HG02588 (cell line): ENCODE measurements around the gene WDR73.
A peak's percentile ranks its signal among the peaks of the same experiment; 100 is the strongest.
"Not testable (repeated sequence)": the region's sequence is repeated elsewhere in the genome, so short reads cannot be mapped to it uniquely, and the experiment has no call there.

Source experiments
- ATAC-seq: cut with Tn5 transposase; IDR thresholded peaks from one replicate; pipeline ENCODE4 v1.9.1; 2021; ENCODE audit warnings: mild to moderate bottlenecking, moderate library complexity; ENCODE audit not compliant: unreplicated experiment

The WDR73 gene

DNA sequence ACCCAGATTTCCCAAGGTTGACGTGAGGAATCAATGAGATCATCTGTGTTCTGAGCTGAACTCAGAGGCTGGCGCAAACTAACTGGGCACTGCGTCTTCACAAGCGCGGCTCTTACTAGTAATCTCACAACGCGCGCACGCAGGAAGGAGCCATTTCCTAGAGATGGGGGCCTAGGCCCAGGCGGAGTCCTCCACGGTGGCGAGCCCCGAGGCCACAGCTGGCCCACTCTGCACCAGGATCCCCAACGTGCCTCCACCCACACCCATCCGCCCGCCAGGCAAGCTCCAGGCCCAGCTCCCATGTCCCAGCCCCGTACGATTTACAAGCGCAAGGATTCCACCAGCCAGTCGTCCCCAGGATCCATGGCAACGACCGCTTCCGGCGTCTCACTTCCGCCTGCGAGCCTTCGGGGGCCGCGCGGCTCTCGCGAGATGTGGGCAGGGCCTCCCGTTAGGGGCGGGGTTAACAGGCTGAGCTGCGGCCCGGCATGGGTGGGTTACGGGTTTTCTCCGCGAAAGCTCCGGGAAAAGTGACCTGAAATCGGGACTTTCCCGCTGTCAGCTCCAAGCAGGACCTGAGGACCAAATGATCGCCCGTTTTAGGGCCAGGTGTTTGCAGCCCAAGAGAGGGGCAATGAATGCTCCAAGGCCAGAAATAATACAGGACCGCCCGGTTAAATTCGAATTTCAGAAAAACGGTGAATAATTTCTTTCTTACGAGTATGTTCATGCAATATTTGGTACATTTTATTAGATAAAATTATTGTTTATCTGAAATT is at the start of gene WDR73:
Gene WDR73, minus strand, starts transcription at position 374 of the 779 bp plus-strand sequence. Its CDS starts 9 bp downstream, at position 365.
- ATAC-seq = peak; percentile 82

DNA sequence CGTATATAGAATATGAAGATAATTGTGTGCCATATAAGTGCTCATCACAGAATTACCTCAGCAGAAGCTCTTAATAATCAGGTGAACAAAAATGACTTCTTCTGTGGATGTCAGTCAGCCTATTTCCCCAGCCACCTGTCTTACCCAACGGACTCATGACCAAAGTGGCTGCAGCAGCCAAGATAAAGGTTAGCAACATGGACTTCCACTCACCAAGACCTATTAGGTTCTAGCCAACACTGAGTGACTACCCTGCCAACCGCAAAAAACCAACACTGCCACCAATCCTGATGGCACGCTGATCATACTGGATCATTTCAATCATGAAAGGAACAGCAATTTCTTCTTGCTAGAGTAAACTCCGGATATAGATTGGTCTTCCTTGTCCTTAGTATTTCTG is 49.7 kb upstream of the WDR73 start:
- ATAC-seq = no peak

DNA sequence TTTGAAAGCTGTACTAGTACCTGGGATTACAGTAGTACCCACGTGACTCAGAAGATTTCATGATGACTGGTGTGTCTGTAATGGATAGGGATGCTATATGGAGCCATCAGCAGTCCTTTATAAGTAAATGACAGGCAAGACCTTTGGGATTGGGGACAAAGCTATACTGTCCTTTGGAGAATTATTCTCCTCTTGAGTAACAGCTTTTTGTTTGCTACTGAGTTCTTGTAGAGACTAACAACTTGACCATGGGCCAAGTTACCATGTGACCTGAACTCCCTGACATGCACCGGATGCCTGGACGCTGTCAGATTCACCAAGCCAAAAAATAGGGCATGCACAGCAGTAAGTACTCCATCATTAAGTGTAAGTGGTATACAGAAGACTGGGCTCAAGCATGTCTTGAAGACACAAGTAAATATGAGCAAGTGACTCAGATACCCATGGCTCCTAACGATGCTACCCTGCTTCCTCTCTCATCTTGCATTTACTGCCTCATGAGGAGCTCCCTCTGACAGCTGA is 48.9 kb upstream of the WDR73 start:
- ATAC-seq = no peak

DNA sequence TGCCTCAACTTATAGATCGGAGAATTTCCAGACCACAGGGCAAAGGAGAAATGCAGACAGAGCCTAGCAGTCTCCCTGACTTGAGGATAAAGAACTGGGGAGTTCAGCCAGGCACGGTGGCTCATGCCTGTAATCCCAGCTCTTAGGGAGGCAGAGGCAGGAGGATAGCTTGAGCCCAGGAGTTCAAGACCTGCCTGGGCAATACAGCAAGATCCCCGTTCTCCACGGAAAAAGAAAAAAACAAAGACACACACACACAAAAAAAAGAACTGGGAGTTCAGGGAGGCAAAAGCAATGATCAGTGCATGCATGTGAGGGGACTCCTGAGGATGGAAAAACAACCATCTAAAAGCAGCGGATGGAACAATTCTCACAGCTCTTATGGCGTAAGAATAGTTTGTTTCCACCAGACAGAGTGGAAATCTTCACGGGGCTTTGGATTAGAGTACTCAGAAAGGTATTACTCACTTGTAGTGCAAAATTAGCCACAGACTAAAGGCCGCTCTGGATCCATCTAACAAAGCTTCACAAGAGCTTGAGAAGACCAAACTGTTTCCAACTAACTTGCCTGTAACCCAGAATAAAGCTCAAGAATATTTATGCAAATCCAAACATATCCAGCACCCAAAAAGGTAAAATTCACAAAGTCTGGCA is 45.6 kb upstream of the WDR73 start:
- no peak for ATAC-seq

DNA sequence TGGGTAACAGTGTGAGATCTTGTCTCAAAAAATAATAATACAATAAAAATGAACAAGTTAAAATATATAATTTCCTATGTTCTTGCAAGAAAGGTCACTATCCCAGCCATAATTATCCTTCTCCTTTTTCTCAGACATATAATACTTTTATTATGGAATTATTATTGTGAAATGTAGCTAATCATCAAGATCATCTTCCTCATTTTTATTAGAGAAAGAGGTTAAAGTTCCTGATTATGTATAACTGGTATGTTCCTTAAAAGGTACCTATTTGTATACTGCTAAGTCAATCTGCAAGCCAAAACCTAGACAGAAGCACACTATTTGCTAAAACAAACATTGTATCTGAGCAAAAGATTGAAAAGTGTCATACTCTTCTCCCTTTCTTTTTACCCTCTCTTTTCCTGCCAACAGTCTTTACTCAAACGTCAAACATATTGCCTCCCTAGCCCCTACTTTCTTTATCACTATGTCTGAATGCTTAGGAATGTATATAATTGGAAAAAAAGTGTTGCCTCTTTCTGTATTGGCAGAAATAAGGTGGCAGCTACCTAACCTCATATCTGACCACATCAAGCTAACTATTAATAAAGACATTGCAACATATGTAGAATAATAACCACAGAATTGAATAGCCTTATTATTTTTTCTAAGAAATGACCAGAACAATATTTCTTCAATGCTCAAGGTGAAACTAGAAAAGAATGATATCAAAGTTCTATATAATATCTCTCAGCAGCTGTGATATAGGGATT is 43.3 kb upstream of the WDR73 start:
- ATAC-seq = no peak

DNA sequence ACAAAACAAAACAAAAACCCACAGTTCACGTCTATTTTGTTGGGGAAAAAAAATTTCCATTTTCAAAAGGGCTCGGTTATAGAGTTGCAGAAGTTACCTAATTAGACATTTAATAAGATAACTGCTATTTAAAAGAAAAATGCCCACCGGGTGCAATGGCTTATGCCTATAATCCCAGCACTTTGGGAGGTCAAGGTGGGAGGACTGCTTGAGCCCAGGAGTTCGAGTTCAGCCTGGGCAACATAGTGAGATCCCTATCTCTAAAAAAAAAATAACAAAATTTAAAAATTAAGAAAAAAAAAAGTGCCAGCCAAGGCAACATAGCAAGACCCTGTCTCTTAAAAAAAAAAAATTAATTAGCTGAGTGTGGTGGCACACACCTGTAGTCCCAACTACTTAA is 42.7 kb upstream of the WDR73 start:
- no peak for ATAC-seq

DNA sequence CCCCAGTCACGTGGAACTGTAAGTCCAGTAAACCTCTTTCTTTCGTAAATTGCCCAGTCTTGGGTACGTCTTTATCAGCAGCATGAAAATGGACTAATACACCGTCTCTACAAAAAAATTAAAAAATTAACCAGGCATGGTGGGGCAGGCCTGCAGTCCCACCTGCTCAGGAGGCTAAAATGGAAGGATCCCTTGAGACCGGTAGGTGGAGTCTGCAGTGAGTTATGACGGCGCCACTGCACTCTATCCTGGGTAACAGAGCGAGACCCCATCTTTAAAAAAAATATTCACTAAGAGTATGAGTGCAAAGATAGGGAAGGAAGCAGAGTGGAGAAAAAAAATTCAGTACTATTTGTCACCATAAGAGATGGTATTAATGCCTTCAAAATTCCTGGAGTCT is 36.3 kb upstream of the WDR73 start:
- ATAC-seq = no peak

DNA sequence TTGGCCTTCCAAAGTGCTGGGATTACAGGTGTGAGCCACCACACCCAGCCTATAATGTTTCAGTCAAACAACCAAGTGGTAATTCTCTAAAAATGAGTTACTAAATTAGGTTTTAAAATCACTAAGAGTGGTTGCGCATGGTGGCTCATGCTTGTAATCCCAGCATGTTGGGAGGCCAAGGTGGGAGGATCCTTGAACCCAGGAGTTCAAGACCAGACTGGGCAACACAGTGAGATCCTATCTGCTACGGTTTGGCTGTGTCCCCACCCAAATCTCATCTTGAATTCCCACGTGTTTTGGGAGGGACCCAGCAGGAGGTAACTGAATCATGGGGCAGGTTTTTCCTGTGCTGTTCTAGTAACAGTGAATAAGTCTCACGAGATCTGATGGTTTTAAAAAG is 35.8 kb upstream of the WDR73 start:
- ATAC-seq = no peak

DNA sequence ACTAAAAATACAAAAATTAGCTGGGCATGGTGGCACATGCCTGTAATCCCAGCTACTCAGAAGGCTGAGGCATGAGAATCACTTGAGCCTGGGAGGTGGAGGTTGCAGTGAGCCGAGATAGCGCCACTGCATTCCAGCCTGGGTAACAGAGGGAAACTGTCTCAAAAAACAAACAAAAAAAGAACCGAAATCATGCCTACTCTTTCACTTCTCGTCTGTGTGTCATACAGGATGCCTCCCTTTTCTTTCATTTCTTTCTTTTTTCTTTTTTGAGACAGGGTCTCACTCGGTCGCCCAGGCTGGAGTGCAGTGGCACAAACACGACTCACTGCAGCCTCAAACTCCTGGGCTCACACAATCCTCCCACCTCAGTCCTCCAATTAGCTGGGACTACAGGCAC is 32.4 kb upstream of the WDR73 start:
- not testable (repeated sequence) for ATAC-seq

DNA sequence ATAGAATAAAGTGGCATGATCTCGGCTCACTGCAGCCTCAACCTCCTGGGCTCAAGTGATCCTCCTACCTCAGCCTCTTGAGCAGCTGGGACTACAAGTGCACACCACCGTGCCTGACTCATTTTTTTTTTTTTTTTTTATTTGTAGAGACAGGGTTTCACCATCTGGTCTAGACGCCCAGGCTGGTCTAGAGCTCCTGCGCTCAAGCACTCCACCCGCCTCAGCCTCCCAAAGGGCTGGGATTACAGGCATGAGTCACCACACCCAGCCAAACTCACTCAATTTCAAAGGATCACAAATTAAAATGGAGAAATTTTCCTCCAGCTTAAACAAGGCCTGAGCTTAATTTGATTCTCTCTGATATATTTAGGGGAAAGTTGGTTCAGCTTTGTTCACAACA is 31.2 kb upstream of the WDR73 start:
- ATAC-seq = no peak

DNA sequence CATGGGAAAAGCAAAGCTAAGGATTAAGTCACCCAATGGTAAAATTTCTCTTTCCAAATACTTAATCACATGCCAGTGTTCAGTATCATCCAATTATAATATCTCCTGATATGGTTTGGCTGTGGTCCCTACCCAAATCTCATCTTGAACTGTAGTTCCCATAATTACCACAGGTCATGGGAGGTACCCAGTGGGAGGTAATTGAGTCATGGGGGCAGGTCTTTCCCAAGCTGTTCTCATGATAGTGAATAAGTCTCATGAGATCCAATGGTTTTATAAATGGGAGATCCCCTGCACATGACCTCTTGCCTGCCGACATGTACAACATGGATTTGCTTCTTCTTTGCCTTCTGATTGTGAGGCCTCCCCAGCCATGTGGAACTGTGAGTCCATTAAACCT is 30.0 kb upstream of the WDR73 start:
- no peak for ATAC-seq

DNA sequence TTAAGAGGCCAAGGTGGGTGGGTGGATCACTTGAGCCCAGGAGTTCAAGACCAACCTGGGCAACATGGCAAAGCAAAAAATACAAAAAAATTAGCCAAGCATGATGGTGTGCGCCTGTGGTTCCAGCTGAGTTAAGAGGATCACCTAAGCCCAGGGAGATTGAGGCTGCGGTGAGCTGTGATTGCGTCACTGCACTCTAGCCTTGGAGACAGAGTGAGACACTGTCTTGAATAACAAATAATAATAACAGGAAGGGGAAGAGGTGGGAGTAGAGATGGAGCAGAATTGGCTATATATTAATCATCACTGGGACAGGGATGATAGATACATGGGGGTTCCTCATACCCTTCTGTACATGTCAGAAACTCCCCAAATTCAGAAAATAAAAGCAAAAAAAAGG is 27.7 kb upstream of the WDR73 start:
- no peak for ATAC-seq

DNA sequence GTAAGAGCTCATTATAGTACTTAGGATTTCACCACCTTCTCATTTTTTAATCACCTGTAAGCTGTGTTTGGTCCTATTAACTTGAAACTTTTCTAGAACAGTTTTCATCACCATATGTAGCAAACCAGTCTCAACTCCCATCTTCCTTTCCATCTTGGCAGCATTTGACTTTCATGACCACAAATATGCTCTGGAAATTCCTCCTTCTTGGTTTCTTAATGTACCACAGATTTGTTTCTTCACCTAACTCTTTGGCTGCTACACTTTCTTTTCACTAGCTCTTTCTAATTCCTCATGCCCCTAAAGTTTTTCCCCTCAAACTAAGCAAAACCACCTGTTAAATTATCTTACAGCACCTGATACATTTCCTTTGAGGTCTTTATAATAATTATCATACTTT is 17.1 kb upstream of the WDR73 start:
- no peak for ATAC-seq

DNA sequence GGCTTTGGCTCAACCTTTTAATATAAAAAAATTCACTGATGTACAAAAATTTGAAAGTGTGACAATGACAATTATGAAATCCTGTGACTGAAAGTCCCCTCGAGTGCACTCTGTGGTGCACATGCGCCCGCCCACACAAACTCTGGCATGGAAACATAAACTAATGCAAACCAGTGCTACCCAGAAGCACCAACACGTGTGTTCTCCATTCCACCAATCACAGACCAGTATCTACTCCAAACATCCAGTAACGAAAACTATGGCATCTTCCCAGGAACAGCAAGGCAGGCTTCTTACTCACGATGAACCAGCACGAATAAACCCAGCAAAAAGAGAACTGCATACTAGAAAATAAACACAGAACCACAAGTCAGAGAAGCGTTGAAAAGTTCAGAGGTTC is 15.6 kb upstream of the WDR73 start:
- ATAC-seq = no peak

DNA sequence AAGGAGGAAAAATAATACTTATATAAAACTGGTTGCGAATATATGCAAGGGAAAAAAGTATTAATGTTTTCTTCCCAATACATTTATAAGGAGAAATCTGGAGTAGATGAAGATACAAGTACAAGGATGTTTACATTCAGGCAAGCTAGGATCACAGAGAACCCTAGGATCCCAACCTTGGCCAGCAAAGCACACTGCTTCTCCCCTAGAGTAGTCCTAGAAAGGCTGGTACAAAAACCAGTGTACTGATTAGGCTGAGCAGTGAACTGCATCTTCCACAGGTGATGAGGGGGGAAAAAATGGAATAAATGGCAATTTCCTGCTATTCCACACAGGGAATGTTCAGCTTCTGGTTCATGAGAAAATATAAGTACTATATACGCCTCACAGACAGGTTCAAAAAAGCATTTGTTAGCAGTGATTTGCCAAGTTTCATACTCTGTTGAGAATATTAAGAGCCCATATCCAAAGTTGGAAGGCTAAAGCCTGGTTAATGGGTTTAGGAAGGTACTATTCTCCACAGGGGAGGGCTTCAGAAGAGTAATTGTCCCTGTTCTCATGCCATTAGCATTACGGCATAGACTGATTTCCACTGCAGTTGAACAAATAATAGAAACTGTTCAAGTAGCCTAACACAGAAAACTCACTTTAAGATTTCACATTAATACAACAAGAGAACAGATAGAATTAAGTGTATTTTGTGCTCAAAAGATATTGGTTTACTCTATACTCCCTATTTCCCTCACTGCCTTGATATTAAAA is 14.3 kb upstream of the WDR73 start:
- no peak for ATAC-seq

DNA sequence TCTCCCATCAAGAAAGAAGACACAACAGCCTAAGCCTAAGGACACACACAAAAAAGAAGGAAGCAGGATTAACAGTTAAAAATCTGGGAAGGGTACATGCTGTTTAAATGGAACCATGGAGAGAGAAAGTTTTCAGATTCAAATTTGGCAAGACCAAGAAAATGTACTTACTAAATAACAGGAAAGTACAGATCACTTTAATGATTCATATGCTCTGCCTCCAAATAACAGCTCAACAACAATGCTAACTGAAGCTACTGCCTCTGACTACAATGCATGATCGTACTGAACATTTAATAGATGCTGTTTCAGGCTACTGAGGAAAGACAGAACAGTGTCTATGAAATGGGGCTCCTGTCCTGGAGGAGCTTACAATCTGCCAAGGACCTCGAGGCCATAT is 12.3 kb upstream of the WDR73 start:
- no peak for ATAC-seq

DNA sequence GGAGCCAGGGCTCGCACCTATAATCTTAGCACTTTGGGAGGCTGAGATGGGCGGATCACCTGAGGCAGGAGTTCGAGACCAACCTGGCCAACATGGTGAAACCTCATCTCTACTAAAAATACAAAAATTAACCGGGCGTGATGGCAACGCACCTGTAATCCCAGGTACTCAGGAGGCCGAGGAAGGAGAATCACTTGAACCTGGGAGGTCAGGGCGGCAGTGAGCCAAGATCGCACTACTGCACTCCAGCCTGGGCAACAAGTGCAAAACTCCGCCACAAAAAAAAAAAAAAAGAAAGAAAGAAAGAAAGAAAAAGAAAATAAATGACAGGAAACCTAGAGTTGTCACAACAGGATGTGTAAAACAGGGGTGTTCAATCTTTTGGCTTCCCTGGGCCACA is 6.9 kb upstream of the WDR73 start:
- ATAC-seq = no peak

DNA sequence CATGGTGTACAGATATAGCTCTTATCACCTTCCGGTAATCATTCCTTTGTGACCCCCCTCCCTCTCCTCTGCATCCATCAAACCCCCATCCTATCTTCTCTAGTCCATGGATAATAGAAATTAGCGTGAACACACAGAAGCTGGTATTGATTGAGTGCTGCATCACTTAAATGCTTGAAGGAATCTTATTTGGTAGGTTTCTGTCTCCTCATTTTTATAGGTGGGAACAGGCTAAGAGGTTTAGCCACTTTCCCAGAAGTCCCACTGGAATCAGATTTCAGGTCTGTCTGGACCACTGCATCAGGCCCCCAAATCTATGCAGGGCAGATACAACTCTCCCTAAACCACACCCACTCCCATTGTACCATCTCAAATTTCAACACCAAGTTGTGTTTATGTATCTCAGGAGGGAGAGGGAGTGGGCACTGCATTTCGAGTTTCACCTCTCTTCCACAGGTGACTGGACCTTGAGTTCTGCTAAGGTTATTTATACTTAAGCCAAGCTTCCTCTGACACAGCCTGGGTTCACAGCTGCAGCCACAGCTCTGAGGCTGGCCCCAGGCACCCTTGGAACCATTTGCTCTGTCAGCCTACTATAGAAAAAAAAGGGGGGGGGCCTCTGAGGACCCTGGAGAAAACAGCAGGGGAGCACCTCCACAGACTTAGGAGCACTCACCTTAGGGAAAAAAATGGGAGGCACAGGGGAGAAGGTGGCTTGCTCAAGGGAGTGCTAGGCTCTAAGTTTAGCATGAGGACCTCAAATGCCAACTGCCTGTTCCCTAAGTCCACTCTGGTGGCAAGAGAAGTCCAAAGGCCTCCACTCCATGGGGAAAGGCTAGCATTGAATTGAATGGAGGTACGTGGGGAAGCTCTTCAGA is 6.1 kb upstream of the WDR73 start:
- ATAC-seq = no peak

DNA sequence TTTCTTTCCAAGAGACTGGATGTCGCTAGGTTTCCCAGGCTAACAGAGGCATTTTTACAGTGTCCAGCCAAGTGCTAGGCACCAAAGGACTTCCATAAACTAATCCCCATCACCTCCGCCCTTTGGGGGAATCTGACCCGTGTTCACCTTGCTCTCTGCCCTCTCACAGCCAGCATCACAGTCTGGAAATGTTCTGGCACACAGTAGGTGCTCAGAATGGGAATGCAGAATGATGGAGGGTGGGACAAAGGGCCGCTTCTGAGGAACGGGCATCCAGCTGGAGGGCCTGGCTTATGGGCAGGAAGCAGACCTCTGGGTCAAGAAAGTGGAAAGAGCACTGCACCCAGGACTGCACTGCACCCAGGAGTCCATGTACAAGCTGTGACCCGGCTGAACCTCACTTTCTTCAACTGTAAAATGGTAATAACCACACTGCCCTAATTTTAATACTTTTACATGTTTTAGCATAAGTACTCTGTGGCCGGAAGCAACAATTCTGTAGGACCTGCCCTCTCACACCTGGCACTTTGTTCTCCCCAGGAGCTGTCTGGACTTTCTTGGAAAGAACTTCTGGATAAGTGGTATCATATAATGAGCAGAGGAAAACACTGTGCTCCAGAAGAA is 4.8 kb upstream of the WDR73 start:
- no peak for ATAC-seq
